ENCODE results near the gene TEX51.

Gene TEX51

DNA sequence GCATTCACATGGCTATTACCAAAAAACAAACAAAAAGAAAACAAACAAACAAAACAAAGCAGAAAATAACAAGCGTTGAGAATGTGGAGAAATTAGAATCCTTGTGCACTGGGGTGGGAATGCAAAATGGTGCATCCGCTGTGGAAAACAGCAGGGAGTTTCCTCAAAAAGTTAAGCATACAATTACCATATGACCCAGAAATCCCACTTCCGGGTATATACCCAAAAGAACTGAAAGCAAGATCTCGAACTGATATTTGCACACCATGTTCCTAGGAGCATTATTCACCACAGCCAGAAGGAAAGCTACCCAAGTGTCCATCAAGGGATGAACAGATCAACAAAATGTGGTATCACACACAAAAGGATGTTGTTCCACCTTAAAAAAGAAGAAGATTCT lies 17.9 kb upstream of the TEX51 start:
- no peak for TF ChIP-seq CTCF (IDR thresholded peaks at IDR 0.05)
- peaks cover 3% of the 10 kb centered on the region for H3K9me3 ChIP-seq

DNA sequence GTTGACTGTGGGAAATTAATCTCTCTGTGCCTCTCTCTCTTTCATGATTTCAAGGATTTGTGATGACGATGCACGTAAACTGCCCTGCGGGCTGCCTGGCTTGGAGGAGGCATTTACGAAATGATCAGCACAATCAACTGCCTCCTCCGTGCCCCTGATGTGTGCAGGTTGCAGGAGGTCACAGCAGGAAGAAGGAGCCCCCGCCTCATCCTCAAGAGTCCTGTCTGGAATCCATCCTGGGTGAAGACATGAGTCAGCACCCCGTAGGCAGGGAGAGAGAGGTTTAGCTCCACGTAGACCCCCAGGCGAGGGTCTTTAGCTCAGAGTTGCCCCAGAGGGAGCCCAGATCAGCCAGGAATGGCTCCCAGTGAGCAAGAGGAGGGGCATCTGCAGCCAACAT lies 17.1 kb upstream of the TEX51 start:
- peaks cover 0 to 6% of the 10 kb centered on the region in 2 experiments for H3K4me1 ChIP-seq (ENCODE audit: control insufficient read depth in 1 of 2, insufficient read depth in 1 of 2, low read depth in 1 of 2, low read length in 1 of 2)
- no peak for TF ChIP-seq CTCF (IDR thresholded peaks at IDR 0.05)
- H3K27ac ChIP-seq, result no peak overlapping the region
- no peaks in the 10 kb centered on the region for H3K36me3 ChIP-seq
- peaks cover 20% of the 10 kb centered on the region for H3K27me3 ChIP-seq
- no peaks in the 10 kb centered on the region for H3K9me3 ChIP-seq
- no peak overlapping the region for H3K4me3 ChIP-seq (ENCODE audit: low read depth in 1 of 2, low read length in 1 of 2)

More for the DNA sequence above, 17.9 kb upstream of the TEX51 start:
- Histone ChIP-seq H3K4me1 (ENCODE audit: control insufficient read depth in 1 of 2, insufficient read depth in 1 of 2, low read depth in 1 of 2, low read length in 1 of 2) (no peaks in the 10 kb centered on the region), H3K27ac (no peak overlapping the region), H3K4me3 (ENCODE audit: low read depth in 1 of 2, low read length in 1 of 2) (no peak overlapping the region), H3K36me3 (no peaks in the 10 kb centered on the region), H3K27me3 (peaks cover 12% of the 10 kb centered on the region)

- H3K9me3 ChIP-seq, result no peaks in the 10 kb centered on the region
- no peak overlapping the region for H3K4me3 ChIP-seq (ENCODE audit: low read depth in 1 of 2, low read length in 1 of 2)
- H3K27ac ChIP-seq, result no peak overlapping the region
- no peak for TF ChIP-seq CTCF (IDR thresholded peaks at IDR 0.05)
- H3K36me3 ChIP-seq, result no peaks in the 10 kb centered on the region
- H3K4me1 ChIP-seq (ENCODE audit: control insufficient read depth in 1 of 2, insufficient read depth in 1 of 2, low read depth in 1 of 2, low read length in 1 of 2), result peaks cover 0 to 8% of the 10 kb centered on the region in 2 experiments
- peaks cover 26% of the 10 kb centered on the region for H3K27me3 ChIP-seq
Observed at GRCh38 chr2:126882181-126882580, 16.5 kb upstream of the TEX51 start.

- peaks cover 26% of the 10 kb centered on the region for H3K27me3 ChIP-seq
- H3K4me3 ChIP-seq (ENCODE audit: low read depth in 1 of 2, low read length in 1 of 2), result no peak overlapping the region
- H3K27ac ChIP-seq, result no peak overlapping the region
- no peaks in the 10 kb centered on the region for H3K36me3 ChIP-seq
- H3K4me1 ChIP-seq (ENCODE audit: control insufficient read depth in 1 of 2, insufficient read depth in 1 of 2, low read depth in 1 of 2, low read length in 1 of 2), result peaks cover 0 to 8% of the 10 kb centered on the region in 2 experiments
- TF ChIP-seq CTCF (IDR thresholded peaks at IDR 0.05), result no peak
- H3K9me3 ChIP-seq, result no peaks in the 10 kb centered on the region
Observed at GRCh38 chr2:126882736-126883665, 15.7 kb upstream of the TEX51 start.

- no peak for TF ChIP-seq CTCF (IDR thresholded peaks at IDR 0.05)
Observed at GRCh38 chr2:126883666-126884040, 15.0 kb upstream of the TEX51 start.

More at GRCh38 chr2:126883666-126884040, 15.0 kb upstream of the TEX51 start:
- Histone ChIP-seq H3K4me1 (ENCODE audit: control insufficient read depth in 1 of 2, insufficient read depth in 1 of 2, low read depth in 1 of 2, low read length in 1 of 2) (peaks cover 0 to 8% of the 10 kb centered on the region in 2 experiments), H3K27me3 (peaks cover 26% of the 10 kb centered on the region), H3K4me3 (ENCODE audit: low read depth in 1 of 2, low read length in 1 of 2) (no peak overlapping the region), H3K36me3 (no peaks in the 10 kb centered on the region), H3K27ac (no peak overlapping the region), H3K9me3 (no peaks in the 10 kb centered on the region)

Data from neutrophil (primary cell).